Panc1 (cell line): Measurements from ENCODE around the gene NR2F6. TPM values are rescaled to one million over a fixed set of nuclear protein-coding genes. Genes with fewer than 3 reads are reported as not detected.

ENCODE experiments used
- ATAC-seq: fragments of 200-7000 bp; cut with Tn5 transposase; 2 replicates; pipeline ENCODE4 v1.9.1; 2020; ENCODE audit warnings: mild to moderate bottlenecking, moderate library complexity
- BruUV-seq: library from RNA; stranded (reverse); fragments of 400-500 nt; replicated peaks from 2 replicates; lab custom pipeline; 2021; lab: Mats Ljungman, UMichigan
- CTCF ChIA-PET: fragments of 300-600 bp; sonication (Branson Sonifier 250); formaldehyde crosslinking; loops from one replicate; lab custom pipeline; 2022; ENCODE audit warnings: antibody characterized with exemption; lab: Charles Lee
- POLR2A ChIA-PET: fragments of 300-600 bp; sonication (Branson Sonifier 250); formaldehyde crosslinking; loops from one replicate; lab custom pipeline; 2022; ENCODE audit warnings: antibody characterized with exemption; lab: Charles Lee
- DNase-seq: peaks from one replicate; pipeline ENCODE4 v3.0.0-alpha.2; 2010; ENCODE audit warnings: low read depth, low spot score
- H3K27ac ChIP-seq: 2 replicates; pipeline ENCODE4 v1.5.1; 2011; ENCODE audit warnings: mild to moderate bottlenecking, low read length, inconsistent platforms
- H3K27me3 ChIP-seq: fragments of 200-500 bp; sonication (Bioruptor generic); 2 replicates; pipeline ENCODE4 v1.6.0; 2014; ENCODE audit warnings: low read length, inconsistent platforms; ENCODE audit not compliant: control insufficient read depth, insufficient read depth
- H3K36me3 ChIP-seq: fragments of 200-500 bp; sonication (Bioruptor generic); 2 replicates; pipeline ENCODE4 v1.5.1; 2014; ENCODE audit warnings: inconsistent platforms, mild to moderate bottlenecking, low read length, moderate library complexity; ENCODE audit not compliant: control insufficient read depth, insufficient read depth
- H3K4me1 ChIP-seq: 2 replicates; pipeline ENCODE4 v1.5.1; 2011; ENCODE audit warnings: inconsistent platforms, mild to moderate bottlenecking, low read length, moderate library complexity; ENCODE audit not compliant: control insufficient read depth, insufficient read depth
- H3K4me3 ChIP-seq, 2 experiments: 2 replicates each; pipeline ENCODE4 v1.5.1; 2011 to 2012; ENCODE audit warnings: low read depth in 2 of 2, low read length in 2 of 2, mild to moderate bottlenecking in 2 of 2, inconsistent platforms in 1 of 2, moderate library complexity in 1 of 2
- H3K9me3 ChIP-seq: fragments of 200-500 bp; sonication (Bioruptor generic); 2 replicates; pipeline ENCODE4 v1.5.1; 2014; ENCODE audit warnings: low read depth, mild to moderate bottlenecking, inconsistent platforms, low read length, moderate library complexity; ENCODE audit not compliant: control insufficient read depth, insufficient read depth
- POLR2AphosphoS5 ChIP-seq: IDR thresholded peaks from 2 replicates; pipeline ENCODE4 v1.6.1; 2012; ENCODE audit warnings: mild to moderate bottlenecking, low read depth, low read length, moderate library complexity
- SIN3A ChIP-seq: IDR thresholded peaks from 2 replicates; pipeline ENCODE4 v1.6.1; 2012; ENCODE audit warnings: low read depth, mild to moderate bottlenecking, low read length, moderate library complexity, borderline replicate concordance; ENCODE audit not compliant: insufficient read depth
- TCF7L2 ChIP-seq: IDR thresholded peaks from 2 replicates; pipeline ENCODE4 v1.6.1; 2011; ENCODE audit warnings: mild to moderate bottlenecking, low read depth, low read length, inconsistent platforms
- in situ Hi-C: cut with HindIII; loops from 2 replicates; pipeline ENCODE4 v1.10.0; 2016; ENCODE audit warnings: low sequenced_read_pairs, low pct_unique_long_range_greater_than_20kb
- intact Hi-C: fragments of 100-400 bp; cut with micrococcal nuclease; formaldehyde crosslinking; loops from one replicate; pipeline ENCODE4 v1.10.0; 2022; ENCODE audit not compliant: unreplicated experiment
- total RNA-seq: library from RNA; stranded (reverse); gene quantifications from one replicate; pipeline ENCODE4 v1.2.1, GENCODE V29; 2021; ENCODE audit not compliant: unreplicated experiment
- TF ChIP-seq, protein P1 (sequence below), 2 experiments: IDR thresholded peaks; 2 replicates each; pipeline ENCODE4 v1.6.1; 2011 to 2012; ENCODE audit warnings: low read depth in 2 of 2, control low read depth in 1 of 2, low read length in 1 of 2, mild to moderate bottlenecking in 1 of 2, moderate library complexity in 1 of 2; ENCODE audit not compliant: insufficient read depth in 1 of 2
- TF ChIP-seq, protein P2 (sequence below): fragments of 450-650 bp; IDR thresholded peaks from 2 replicates; pipeline ENCODE4 v1.5.1; 2017; ENCODE audit warnings: mild to moderate bottlenecking

The NR2F6 gene
- total RNA-seq, 1 experiment from 2014 or later, result 173 TPM

DNA sequence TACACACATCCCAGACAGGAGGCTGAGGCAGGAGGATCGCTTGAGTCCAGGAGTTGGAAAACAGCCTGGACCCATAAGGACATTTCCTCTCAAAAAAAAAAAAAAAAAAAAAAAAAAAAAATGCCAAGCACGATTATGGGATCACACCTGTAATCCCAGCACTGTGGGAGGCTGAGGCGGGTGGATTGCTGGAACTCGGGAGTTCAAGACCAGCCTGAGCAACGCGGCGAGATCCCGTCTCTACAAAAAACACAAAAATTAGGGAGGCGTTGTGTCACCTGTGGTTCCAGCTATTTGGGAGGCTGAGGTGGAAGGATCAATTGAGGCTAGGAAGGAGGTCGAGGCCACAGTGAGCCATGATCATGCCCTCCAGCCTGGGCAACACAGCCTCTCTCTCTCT lies 20.7 kb downstream of the NR2F6 start:
- CTCF ChIA-PET, result no interaction called here
- POLR2A ChIA-PET, result no interaction called here
- Histone ChIP-seq H3K27me3 (no peaks in the 10 kb centered on the region), H3K9me3 (no peaks in the 10 kb centered on the region), H3K4me3 (peak overlapping the region in 1 of 2 experiments; percentile 76; a peak in 2 of 4 replicates), H3K36me3 (no peaks in the 10 kb centered on the region; the same call in 1 of the 2 replicates), H3K4me1 (peaks cover 4% of the 10 kb centered on the region), H3K27ac (no peak overlapping the region)
- no peak for DNase-seq
- TF ChIP-seq POLR2AphosphoS5, result no peak
- TF ChIP-seq, protein P1, sequence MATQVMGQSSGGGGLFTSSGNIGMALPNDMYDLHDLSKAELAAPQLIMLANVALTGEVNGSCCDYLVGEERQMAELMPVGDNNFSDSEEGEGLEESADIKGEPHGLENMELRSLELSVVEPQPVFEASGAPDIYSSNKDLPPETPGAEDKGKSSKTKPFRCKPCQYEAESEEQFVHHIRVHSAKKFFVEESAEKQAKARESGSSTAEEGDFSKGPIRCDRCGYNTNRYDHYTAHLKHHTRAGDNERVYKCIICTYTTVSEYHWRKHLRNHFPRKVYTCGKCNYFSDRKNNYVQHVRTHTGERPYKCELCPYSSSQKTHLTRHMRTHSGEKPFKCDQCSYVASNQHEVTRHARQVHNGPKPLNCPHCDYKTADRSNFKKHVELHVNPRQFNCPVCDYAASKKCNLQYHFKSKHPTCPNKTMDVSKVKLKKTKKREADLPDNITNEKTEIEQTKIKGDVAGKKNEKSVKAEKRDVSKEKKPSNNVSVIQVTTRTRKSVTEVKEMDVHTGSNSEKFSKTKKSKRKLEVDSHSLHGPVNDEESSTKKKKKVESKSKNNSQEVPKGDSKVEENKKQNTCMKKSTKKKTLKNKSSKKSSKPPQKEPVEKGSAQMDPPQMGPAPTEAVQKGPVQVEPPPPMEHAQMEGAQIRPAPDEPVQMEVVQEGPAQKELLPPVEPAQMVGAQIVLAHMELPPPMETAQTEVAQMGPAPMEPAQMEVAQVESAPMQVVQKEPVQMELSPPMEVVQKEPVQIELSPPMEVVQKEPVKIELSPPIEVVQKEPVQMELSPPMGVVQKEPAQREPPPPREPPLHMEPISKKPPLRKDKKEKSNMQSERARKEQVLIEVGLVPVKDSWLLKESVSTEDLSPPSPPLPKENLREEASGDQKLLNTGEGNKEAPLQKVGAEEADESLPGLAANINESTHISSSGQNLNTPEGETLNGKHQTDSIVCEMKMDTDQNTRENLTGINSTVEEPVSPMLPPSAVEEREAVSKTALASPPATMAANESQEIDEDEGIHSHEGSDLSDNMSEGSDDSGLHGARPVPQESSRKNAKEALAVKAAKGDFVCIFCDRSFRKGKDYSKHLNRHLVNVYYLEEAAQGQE (IDR thresholded peaks at IDR 0.05; ENCODE audit: insufficient read depth in 1 of 2, low read depth in 2 of 2, low read length in 1 of 2), result no peak
- TF ChIP-seq, protein P2, sequence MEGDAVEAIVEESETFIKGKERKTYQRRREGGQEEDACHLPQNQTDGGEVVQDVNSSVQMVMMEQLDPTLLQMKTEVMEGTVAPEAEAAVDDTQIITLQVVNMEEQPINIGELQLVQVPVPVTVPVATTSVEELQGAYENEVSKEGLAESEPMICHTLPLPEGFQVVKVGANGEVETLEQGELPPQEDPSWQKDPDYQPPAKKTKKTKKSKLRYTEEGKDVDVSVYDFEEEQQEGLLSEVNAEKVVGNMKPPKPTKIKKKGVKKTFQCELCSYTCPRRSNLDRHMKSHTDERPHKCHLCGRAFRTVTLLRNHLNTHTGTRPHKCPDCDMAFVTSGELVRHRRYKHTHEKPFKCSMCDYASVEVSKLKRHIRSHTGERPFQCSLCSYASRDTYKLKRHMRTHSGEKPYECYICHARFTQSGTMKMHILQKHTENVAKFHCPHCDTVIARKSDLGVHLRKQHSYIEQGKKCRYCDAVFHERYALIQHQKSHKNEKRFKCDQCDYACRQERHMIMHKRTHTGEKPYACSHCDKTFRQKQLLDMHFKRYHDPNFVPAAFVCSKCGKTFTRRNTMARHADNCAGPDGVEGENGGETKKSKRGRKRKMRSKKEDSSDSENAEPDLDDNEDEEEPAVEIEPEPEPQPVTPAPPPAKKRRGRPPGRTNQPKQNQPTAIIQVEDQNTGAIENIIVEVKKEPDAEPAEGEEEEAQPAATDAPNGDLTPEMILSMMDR, result no peak
- no peak for TF ChIP-seq TCF7L2
- TF ChIP-seq SIN3A, result no peak
- no peak for ATAC-seq
- intact Hi-C loops, result loop anchor here (10.0 kb wide), 1 partner anchor 60 kb away; the partner anchor contains the start of gene ANKLE1
- no TSS peak for BruUV-seq
- in situ Hi-C loops, result no loop called here

- no TSS peak for BruUV-seq
- TF ChIP-seq POLR2AphosphoS5, result peak; percentile 21; the same call in 1 of the 2 replicates
- TF ChIP-seq, protein P2, result no peak
- no peak for DNase-seq
- Histone ChIP-seq H3K9me3 (no peaks in the 10 kb centered on the region), H3K36me3 (no peaks in the 10 kb centered on the region), H3K27ac (no peak overlapping the region), H3K4me1 (no peaks in the 10 kb centered on the region), H3K4me3 (no peak overlapping the region), H3K27me3 (no peaks in the 10 kb centered on the region)
- POLR2A ChIA-PET, result no interaction called here
- intact Hi-C loops (loop anchor here (10.0 kb wide), 1 partner anchor 65 kb away; the partner anchor contains the start of gene ANKLE1), in situ Hi-C loops (no loop called here)
- no peak for ATAC-seq
- CTCF ChIA-PET, result no interaction called here
Observed at GRCh38 chr19:17220207-17220758, 25.4 kb downstream of the NR2F6 start.
